MM.1S (cell line): Measurements from ENCODE around the gene SLC1A7.

Experiments
- EZH2 ChIP-seq: fragments of 300-600 bp; sonication (generic); optimal IDR thresholded peaks from 2 replicates; pipeline ENCODE3; 2017; ENCODE audit warnings: low read depth, mild to moderate bottlenecking, antibody characterized with exemption, low read length, mixed read lengths
- EZH2phosphoT487 ChIP-seq: fragments of 300-600 bp; sonication (generic); IDR thresholded peaks from 2 replicates; pipeline ENCODE4 v1.6.1; 2018; ENCODE audit warnings: antibody characterized with exemption, low read length

DNA sequence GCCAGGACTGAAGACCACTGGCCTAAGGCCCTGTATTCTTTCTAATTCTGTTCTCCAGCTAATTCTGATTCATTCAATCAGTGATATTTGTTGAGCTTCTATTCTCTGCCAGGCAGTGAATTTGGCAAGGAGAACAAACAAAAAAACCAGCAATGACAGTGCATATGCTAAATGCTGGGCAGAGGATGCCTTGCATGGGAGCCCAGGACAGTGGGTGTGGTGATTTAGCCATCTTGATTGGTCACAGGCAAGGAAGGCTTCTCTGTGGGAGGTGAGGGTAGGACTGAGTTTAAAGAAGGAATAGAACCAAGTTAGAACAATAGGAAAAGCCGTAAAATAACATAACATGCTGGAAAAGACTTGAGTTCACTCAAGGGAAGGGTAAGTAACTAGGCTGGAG lies 45.0 kb upstream of the SLC1A7 start:
- TF ChIP-seq EZH2 (no peak), EZH2phosphoT487 (no peak)
